ENCODE data around the gene C12orf76. TPM values are rescaled to one million over a fixed set of nuclear protein-coding genes. Genes with fewer than 3 reads are reported as not detected.

The C12orf76 gene
- total and polyA plus RNA-seq, 2 of the 4 experiments (the other 2 are of a cell fraction), result 5.0 to 7.1 TPM

DNA sequence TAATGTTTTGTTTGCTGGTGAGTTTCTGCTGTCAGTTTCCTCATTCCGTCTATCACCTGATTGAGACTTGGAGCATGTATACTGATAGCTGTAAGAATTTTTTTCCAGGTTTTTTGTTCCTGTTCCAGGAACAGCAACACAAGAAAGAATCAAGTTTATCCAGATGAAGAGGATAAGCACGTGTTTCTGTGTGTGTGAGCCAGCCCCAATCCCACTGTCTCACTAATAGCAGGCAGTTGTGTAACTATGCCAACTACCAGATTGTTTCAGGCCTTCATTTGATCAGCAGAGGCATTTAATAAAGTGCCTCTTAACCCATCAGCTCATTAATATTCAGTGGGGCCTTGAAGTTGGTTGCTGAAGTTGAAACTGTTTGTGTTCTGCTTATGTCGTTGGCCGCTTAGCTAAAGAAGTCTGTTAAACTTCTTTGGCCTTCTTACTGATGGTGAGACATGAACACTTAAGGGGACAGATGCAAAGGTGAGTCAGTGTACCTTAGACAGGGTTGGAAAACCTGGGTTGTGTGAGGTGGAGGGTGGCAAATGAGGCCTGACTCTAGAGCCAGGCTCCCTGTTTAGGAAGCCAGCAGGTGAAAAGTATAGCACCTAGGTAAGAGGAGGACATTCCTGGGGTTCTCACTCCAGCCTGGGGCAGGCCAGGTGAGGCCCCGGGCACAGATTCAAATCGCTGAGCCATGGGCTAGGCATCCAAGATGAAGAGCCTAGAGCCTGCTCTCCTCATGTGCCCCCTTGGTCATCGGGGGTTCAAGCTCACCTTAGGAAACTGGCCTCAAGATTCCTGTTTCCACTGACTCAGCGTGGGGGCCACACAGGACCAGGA, 45.4 kb downstream of the C12orf76 start:
- H3K27me3 ChIP-seq (ENCODE audit: control insufficient read depth, insufficient read depth, low read length), result no peaks in the 10 kb centered on the region
- peak overlapping the region; percentile 27 for H2BK20ac ChIP-seq (ENCODE audit: low read depth, low read length)
- peak overlapping the region; percentile 69 for H3K23ac ChIP-seq (ENCODE audit: low read depth, low read length)
- H3K18ac ChIP-seq (ENCODE audit: low read depth, low read length), result peak overlapping the region; percentile 35; the same call in 1 of the 2 replicates
- DNase-seq (peak; percentile 52), ATAC-seq (ENCODE audit: low read depth) (no peak)
- in situ Hi-C loops (cut with MboI; ENCODE audit: low sequenced_read_pairs) (no loop called here), intact Hi-C loops (cut with micrococcal nuclease) (no loop called here), dilution Hi-C loops (cut with HindIII; ENCODE audit: low sequenced_read_pairs, unreplicated experiment) (no loop called here)
- POLR2A ChIA-PET (ENCODE audit: unreplicated experiment), result no interaction called here
- peak overlapping the region; percentile 15; the same call in 1 of the 2 replicates for H3K4me2 ChIP-seq (ENCODE audit: low read depth, low read length)
- no peak overlapping the region for H3K4me3 ChIP-seq (ENCODE audit: insufficient read depth, low read depth, low read length)
- TF ChIP-seq RCOR1 (IDR thresholded peaks at IDR 0.05; ENCODE audit: insufficient replicate concordance, low read length), result no peak
- TF ChIP-seq NFE2L2 (IDR thresholded peaks at IDR 0.05; ENCODE audit: low read depth, low read length), result no peak
- peak; percentile 57; the same call in 1 of the 2 replicates for TF ChIP-seq CEBPB (IDR thresholded peaks at IDR 0.05; ENCODE audit: low read depth, low read length)
- TF ChIP-seq MXI1 (IDR thresholded peaks at IDR 0.05; ENCODE audit: borderline replicate concordance, low read depth, low read length), result peak; percentile 72; the same call in 1 of the 2 replicates
- peak overlapping the region; percentile 21; the same call in 1 of the 2 replicates for H3K9ac ChIP-seq (ENCODE audit: low read depth, low read length)
- peak overlapping the region; percentile 17 for H2AK9ac ChIP-seq (replicated peaks; ENCODE audit: low read depth, low read length, poor library complexity)
- H3K9me1 ChIP-seq (ENCODE audit: insufficient read depth, low read length), result peaks cover 14% of the 10 kb centered on the region
- H4K8ac ChIP-seq (ENCODE audit: low read depth in 2 of 2, low read length in 2 of 2), result peak overlapping the region; percentile 22 to 79; a peak in 2 of 4 replicates
- BruUV-seq (replicated peaks), result no TSS peak
- peak overlapping the region; percentile 31 for H3K56ac ChIP-seq (ENCODE audit: extremely low read depth, insufficient read depth, low read length)
- H2BK120ac ChIP-seq (ENCODE audit: low read depth, low read length), result peak overlapping the region; percentile 73
- CTCF ChIA-PET, result interaction anchor here (1.3 kb wide), 1 partner anchor 447 kb away, joined by 3 read pairs; the partner anchor contains the start of gene ARPC3
- peaks cover 41% of the 10 kb centered on the region for H4K20me1 ChIP-seq (ENCODE audit: insufficient read depth, low read length)
- H3K4me1 ChIP-seq (ENCODE audit: control insufficient read depth, insufficient read depth, low read length), result peaks cover 15% of the 10 kb centered on the region
- H3K27ac ChIP-seq (ENCODE audit: insufficient read depth, low read length), result peak overlapping the region; percentile 45
- H3K9me3 ChIP-seq (ENCODE audit: control insufficient read depth, insufficient read depth, low read length), result no peaks in the 10 kb centered on the region
- 73% methylated on average over 5 of the region's 8 CpGs; no CpG with 5 or more reads in 1 of the 2 experiments for WGBS, 2 experiments (ENCODE audit: extremely low coverage in 2 of 2, insufficient read length in 1 of 2)
- peak overlapping the region; percentile 22; the same call in 1 of the 2 replicates for H4K5ac ChIP-seq (ENCODE audit: low read depth, low read length)
- peak overlapping the region; percentile 45 for H2AFZ ChIP-seq (replicated peaks; ENCODE audit: low read length, poor library complexity)
- peak overlapping the region; percentile 26 for H4K91ac ChIP-seq (ENCODE audit: insufficient read depth, low read depth, low read length)
- H2BK5ac ChIP-seq (ENCODE audit: low read depth, low read length, poor library complexity, severe bottlenecking), result peak overlapping the region; percentile 96
- peaks cover 10% of the 10 kb centered on the region for H3K36me3 ChIP-seq (ENCODE audit: control insufficient read depth, insufficient read depth, low read length)
- H2BK15ac ChIP-seq (ENCODE audit: low read depth, low read length), result peak overlapping the region; percentile 42; the same call in 1 of the 3 replicates
- H3K79me1 ChIP-seq (ENCODE audit: low read depth in 1 of 2, low read length in 2 of 2), result peaks cover 15 to 30% of the 10 kb centered on the region in 2 experiments; a peak in 3 of 4 replicates
- peak overlapping the region; percentile 87 for H3K14ac ChIP-seq (replicated peaks; ENCODE audit: low read depth, low read length)
- H3K4ac ChIP-seq (ENCODE audit: low read depth, low read length), result peak overlapping the region; percentile 66
- peak overlapping the region; percentile 76 for H2AK5ac ChIP-seq (ENCODE audit: low read depth, low read length)
